C4-2B (cell line): ENCODE measurements around the gene C6orf52.

Experiments used
- ZFX ChIP-seq: fragments of 450-650 bp; IDR thresholded peaks from 2 replicates; pipeline ENCODE4 v1.6.1; 2017
- TF ChIP-seq, protein P1 (sequence below): fragments of 450-650 bp; conservative IDR thresholded peaks from 2 replicates; pipeline ENCODE4 v1.5.1; 2017; ENCODE audit warnings: mild to moderate bottlenecking

DNA sequence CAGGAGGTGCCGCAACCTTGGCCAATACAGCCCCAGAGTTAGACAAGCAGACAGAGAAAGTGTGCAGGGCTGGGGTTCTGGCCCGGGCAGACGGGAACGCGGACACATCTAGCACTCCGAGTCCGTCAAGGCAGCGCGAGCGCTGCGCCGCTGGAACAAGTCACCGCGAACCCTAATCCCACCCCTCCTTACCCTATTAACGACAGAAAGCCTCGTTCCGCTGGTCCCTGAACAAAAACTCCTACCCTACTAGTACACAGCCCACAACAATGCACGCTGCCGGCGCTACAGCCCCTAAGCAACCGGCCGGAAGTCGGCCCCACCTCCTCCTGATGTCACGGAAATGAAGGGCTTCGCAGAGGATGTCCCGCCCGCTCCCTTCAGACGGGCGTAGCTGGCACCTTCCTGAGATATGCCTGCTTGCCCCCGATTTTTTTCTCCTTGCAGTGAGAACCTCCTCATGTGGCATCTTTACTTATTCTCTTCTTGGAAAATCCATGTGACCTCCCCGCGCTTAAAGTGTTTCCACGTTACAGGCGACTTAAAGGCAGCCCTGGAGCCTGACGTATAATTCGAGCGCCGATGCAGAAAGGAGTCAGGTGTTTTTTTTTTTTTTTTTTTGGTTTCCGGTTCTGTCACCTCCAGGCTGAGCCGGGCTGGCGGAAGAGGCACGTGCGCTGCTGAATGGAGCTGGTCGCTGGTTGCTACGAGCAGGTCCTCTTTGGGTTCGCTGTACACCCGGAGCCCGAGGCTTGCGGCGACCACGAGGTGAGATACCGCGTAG, at the start of gene C6orf52, which contains the start of gene PAK1IP1:
- TF ChIP-seq, protein P1, sequence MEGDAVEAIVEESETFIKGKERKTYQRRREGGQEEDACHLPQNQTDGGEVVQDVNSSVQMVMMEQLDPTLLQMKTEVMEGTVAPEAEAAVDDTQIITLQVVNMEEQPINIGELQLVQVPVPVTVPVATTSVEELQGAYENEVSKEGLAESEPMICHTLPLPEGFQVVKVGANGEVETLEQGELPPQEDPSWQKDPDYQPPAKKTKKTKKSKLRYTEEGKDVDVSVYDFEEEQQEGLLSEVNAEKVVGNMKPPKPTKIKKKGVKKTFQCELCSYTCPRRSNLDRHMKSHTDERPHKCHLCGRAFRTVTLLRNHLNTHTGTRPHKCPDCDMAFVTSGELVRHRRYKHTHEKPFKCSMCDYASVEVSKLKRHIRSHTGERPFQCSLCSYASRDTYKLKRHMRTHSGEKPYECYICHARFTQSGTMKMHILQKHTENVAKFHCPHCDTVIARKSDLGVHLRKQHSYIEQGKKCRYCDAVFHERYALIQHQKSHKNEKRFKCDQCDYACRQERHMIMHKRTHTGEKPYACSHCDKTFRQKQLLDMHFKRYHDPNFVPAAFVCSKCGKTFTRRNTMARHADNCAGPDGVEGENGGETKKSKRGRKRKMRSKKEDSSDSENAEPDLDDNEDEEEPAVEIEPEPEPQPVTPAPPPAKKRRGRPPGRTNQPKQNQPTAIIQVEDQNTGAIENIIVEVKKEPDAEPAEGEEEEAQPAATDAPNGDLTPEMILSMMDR, result no peak
- no peak for TF ChIP-seq ZFX
